OCI-LY1 (cell line): ENCODE measurements around the gene ELP2.

Experiments used
- CTCF ChIP-seq: fragments of 200-600 bp; sonication (generic), shearing (Covaris generic); IDR thresholded peaks from 2 replicates; pipeline ENCODE4 v1.5.1; 2017; ENCODE audit warnings: mild to moderate bottlenecking, antibody characterized with exemption, low read length, moderate library complexity, mixed read lengths
- EZH2 ChIP-seq: fragments of 200-600 bp; sonication (generic), shearing (Covaris generic); IDR thresholded peaks from 2 replicates; pipeline ENCODE4 v1.8.0; 2017; ENCODE audit warnings: borderline replicate concordance, mixed run types, mild to moderate bottlenecking, antibody characterized with exemption, low read length, moderate library complexity, mixed read lengths

- TF ChIP-seq EZH2: no peak
- no peak for TF ChIP-seq CTCF
Observed at GRCh38 chr18:36200354-36200771, 70.7 kb downstream of the ELP2 start.
